ENCODE measurements around the gene HAAO.

DNA sequence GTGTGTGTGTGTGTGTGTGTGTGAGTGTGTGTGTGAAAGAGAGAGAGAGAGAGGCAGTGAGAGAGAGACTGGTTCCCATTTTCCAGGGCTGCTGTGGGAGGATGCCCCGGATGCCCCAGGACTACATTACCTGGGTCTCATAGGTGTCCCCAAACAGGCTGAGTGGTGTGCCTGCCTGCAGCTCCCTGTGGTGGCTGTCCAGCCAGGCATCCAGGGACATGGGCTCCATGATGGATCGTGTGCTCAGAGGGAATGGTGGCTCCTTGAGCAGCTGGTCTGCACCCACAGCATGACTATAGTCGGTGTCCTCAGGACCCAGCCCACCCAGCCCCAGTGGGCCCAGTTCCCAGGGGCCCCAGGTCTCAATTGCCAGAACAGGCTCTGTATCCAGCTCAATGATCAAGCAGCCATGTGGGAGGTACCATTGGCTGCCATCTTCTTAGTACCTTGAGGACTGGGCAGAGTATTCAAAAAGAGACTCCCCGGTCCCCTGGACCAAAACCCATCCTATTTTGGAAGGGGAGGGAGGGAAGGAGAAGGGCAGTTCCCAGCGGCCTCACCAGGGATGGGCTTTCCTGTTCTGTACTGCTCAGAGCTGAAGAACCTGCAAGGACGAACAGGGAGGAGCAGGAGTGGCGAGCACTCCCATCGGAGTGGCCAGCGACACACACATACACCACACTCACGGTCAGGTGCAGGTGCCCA is 22.6 kb downstream of the HAAO start:
- TF ChIP-seq EP300 (IDR thresholded peaks at IDR 0.05; ENCODE audit: borderline replicate concordance), result no peak
- TF ChIP-seq RAD21 (IDR thresholded peaks at IDR 0.05; ENCODE audit: low read depth), result no peak
- TF ChIP-seq YY1 (IDR thresholded peaks at IDR 0.05; ENCODE audit: low read depth), result no peak
- TF ChIP-seq REST (IDR thresholded peaks at IDR 0.05; ENCODE audit: low read depth), result no peak
- TF ChIP-seq EGR1 (IDR thresholded peaks at IDR 0.05), result no peak
- no peak for TF ChIP-seq TAF1 (IDR thresholded peaks at IDR 0.05; ENCODE audit: low read depth)
- TF ChIP-seq NFIC (IDR thresholded peaks at IDR 0.05), result no peak
- TF ChIP-seq, protein P1, sequence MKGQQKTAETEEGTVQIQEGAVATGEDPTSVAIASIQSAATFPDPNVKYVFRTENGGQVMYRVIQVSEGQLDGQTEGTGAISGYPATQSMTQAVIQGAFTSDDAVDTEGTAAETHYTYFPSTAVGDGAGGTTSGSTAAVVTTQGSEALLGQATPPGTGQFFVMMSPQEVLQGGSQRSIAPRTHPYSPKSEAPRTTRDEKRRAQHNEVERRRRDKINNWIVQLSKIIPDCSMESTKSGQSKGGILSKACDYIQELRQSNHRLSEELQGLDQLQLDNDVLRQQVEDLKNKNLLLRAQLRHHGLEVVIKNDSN (IDR thresholded peaks at IDR 0.05), result no peak
- TF ChIP-seq CEBPB (IDR thresholded peaks at IDR 0.05), result no peak
- TF ChIP-seq MAX (IDR thresholded peaks at IDR 0.05), result no peak
